Activated effector memory CD4-positive, alpha-beta T cell treated with anti-CD3 and anti-CD28 coated beads, Interleukin-2, amount 50 U/mL, for 16 hours (primary cell): Measurements from ENCODE around the gene SZT2.
A peak's percentile ranks its signal among the peaks of the same experiment; 100 is the strongest.
"Not testable (repeated sequence)": the region's sequence is repeated elsewhere in the genome, so short reads cannot be mapped to it uniquely, and the experiment has no call there.

ENCODE experiments used
- DNase-seq: peaks from one replicate; pipeline ENCODE4 v3.0.0-alpha.2; 2020

The SZT2 gene

GRCh38 chr1:43444151-43444828 is 54.6 kb downstream of the SZT2 start:
- peak; percentile 42 for DNase-seq

DNA sequence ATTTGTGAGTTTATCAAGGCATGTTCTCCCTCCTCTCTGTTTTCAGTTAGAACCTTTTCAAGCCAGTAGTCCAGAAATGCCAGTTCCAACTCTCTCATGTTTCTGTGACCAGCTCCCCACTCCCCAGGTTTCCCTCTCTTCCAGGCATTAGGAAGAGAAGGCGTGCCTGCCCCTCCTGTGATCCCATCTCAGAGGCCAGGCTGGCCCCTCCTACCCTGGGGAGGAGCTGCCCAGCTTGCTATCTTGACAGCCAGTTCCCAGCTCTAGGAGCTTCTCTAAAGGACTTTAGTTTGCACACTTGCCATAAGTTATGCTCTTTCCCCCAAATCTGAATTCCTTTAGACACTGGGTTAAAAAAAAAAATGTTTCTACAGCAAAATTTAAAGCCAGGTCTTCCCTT is 55.1 kb downstream of the SZT2 start:
- no peak for DNase-seq

DNA sequence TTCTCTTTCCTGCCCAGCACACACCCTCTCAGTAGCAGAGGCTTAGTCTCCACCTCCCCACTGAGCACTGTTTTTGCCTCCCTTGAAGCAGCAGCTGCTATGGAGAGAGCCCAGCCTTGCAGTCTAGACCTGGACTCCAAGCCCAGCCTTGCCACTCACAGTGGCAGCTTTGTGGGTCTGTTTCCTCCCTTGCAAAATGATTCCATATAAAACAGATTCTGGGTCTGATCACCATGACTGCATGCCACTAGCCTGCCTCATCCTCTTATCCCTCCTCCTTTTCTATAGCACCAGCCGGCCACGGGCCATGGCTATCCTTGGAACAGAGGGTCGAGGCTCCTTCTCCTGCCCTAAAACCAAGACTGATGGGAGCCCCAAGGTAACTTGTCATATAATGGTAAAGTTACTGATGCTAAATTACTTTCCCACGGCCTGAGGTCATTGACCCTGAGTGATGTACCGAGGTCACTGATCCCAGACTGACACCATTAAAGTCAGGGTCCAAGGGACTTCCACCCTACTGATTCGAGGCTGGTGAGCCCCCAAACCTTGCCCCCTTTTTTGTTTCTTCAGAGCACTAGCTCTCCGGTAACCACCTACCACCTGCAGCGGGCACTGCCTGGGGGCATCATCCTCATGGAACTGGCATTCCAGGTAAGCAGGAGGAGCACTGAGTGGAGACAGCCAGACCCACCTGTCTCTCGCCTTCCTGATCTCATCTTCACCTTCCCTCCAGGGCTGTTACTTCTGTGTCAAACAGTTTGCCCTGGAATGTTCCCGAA is 56.1 kb downstream of the SZT2 start:
- DNase-seq, result peak; percentile 31

- peak; percentile 44 for DNase-seq
Observed at GRCh38 chr1:43446388-43446740, 56.7 kb downstream of the SZT2 start.

- DNase-seq, result peak; percentile 58
Observed at GRCh38 chr1:43446881-43447835, 57.5 kb downstream of the SZT2 start.

DNA sequence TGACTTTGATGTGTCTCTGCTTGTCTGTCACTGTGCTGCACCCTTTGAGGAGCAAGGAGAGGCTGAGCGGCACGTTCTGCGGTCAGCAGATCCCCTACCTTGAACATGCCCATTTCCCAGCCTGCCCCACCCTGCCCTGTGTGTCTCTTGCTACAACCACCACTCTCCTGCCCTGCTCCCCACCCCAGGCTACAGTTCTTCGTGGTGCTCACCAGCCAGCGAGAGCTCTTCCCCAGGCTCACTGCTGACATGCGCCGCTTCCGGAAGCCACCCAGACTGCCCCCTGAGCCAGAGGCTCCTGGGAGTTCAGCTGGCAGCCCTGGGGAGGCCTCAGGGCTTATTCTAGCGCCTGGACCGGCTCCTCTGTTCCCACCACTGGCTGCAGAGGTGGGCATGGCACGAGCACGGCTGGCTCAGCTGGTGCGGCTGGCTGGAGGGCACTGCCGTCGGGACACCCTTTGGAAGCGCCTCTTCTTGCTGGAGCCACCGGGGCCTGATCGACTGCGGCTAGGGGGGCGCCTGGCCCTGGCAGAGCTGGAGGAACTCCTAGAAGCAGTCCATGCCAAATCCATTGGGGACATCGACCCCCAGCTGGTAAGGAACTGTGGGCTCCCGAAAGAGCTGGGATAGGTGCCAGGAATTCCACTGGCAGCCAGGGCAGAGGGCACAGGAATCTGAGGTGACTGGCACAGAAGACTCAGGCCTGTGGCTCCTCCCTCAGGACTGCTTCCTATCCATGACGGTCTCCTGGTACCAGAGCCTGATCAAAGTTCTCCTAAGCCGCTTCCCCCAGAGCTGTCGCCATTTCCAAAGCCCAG is 58.4 kb downstream of the SZT2 start:
- DNase-seq, result peak; percentile 47

- DNase-seq, result peak; percentile 58
Observed at GRCh38 chr1:43448955-43449707, 59.4 kb downstream of the SZT2 start.

DNA sequence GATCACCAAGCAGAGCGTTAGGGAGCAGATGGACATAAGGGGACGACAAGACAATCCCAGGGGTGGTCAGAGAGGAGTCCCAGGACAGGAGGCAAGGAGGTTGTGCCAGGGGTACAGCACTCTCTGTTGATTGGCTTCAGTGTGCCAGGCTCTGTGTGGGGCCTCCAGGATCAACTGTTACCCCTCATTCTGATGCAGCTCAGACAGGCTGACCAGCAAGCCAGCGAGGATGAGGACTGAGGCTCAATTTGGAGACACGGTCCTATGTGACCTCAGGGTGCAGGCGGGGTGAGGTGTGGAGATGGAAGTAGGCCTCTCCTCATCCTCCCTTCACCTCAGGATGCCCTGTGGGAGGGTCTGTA is 60.0 kb downstream of the SZT2 start:
- DNase-seq, result peak; percentile 30

- no peak for DNase-seq
Observed at GRCh38 chr1:43450251-43450941, 60.7 kb downstream of the SZT2 start.

GRCh38 chr1:43451157-43451591 is 61.5 kb downstream of the SZT2 start:
- DNase-seq, result no peak

DNA sequence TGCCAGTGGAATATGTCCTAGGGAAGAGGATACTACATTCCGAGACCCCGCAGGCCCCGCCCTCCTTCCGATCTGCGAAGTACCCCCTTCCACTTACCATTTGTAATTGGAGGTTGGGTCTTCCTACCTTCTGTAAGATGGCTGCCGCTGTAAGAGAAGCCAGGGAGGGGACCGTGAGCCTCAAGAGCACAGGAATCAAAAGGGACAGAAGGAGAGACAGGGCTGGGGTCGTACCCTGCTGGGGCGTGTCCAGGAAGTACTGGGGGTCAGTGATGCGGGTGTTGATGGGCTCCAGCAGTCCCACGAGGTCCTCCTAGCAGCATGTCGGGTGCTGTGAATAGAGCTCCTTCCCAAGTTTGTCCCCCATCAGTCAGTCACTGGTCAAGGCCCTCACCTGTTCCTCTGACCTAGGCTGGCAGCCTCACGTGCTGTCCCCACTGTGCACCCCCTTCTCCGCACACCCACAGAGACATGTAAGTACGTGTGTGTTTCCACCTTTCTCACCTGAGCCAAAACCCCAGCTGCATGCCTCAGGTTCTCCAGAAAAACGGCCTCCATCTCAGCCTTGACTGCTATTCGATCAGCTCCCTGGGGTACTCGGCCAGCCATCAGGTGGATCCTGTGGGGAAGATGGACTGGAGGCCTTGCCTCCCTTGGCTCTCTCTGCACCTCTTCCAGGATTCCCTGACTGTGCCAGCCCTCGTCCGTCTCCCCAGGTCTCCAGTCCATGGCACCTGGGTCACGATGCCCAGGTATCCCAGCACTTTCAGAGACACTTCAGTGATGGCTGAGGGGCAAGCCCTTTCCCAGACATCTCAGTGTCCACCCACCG is 62.2 kb downstream of the SZT2 start:
- DNase-seq, result no peak

GRCh38 chr1:43452789-43453441 is 63.2 kb downstream of the SZT2 start:
- no peak for DNase-seq

DNA sequence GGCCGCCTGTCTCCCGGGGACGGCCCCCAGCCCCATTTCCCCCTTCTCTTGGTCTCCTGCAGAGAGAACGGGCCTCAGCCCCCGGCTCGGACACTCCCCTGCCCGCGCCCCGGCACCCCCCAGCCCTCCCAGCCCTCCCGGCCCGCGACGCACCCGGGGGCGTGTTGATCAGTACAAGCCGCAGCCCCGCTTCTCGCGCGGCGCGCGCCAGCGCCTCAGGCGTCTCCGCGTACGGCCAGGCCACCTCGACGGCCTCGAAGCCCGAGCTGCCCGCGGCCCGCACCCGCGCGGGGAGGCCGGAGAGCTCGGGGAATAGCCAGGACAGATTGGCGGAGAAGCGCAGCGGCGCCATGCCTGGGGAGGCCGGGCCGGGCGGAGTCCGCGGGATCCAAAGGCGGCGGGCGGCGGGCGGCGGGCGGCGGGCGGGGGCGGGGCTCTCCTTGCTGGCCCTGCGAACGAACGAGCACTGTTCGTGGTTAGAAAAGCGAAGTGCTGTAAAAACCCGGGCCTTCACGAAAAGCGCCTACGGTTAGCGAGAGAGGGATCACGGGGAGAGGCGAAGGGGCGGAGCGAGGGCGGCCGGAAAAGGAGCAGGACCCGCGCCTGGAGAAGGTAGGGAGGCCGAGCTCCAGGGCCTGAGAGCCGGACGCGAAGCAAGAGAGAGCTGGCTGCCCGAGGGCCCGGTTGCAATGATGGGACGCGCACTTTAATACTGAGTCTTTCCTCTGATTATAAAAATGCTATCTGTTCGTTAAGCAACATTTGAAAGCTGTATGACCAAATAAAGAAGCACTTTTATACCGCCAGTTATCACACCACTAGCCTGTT is 64.0 kb downstream of the SZT2 start, which contains the start of gene HYI:
HYI (minus strand) TSS at position 490 of the 828 bp plus-strand sequence; CDS start at position 352, 138 bp downstream.
- DNase-seq, result peak; percentile 87

DNA sequence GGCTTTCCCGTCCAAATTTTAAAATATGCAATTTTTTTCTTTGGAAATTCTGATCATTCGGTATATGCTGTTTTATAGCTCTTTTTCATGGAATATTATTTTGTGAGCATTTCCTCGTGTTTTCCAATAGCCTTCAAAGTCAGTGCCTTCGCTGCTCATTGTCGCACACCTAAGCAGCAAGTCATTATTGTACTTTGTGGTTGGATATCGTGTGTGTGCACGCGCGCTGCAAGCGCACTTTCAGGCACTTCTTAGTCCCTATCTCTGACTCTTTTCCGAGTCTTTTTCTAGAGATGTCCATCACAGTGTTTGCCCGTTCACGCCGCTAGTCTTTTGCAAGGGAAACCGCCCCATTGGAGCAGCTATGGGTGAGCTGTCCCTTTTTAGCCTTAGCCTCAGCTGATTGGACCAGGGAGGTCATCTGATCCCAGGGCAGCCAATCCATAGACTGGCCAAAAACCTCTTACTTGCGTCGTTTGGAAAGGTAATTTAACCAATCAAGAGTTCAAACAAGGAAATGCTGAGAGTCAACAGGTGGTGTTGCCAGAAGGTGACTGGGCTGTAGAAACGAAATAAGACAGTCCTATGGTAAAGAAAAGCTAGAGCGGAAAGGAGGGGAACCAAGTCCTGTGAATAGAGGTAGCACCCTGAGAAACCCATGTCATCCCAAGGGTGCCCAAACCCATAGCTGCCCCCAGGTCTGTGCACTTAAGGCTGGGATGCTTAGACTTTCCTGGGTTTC is 64.7 kb downstream of the SZT2 start:
- peak; percentile 83 for DNase-seq

GRCh38 chr1:43455213-43455889 is 65.7 kb downstream of the SZT2 start:
- DNase-seq, result no peak

GRCh38 chr1:43458379-43458778 is 68.7 kb downstream of the SZT2 start:
- DNase-seq, result not testable (repeated sequence)
